HL-60/S4 treated with retinoic acid at 250 ng/mL for 4 days and 3 days (cell line): Measurements from ENCODE around the gene TSPAN14.
"Not testable (repeated sequence)": the region's sequence is repeated elsewhere in the genome, so short reads cannot be mapped to it uniquely, and the experiment has no call there.

Source experiments
- in situ Hi-C: fragments of 300-500 bp; cut with MboI; formaldehyde crosslinking; loops from 2 replicates; pipeline ENCODE4 v1.7.0; 2022; ENCODE audit warnings: low sequenced_read_pairs

TSPAN14 gene

GRCh38 chr10:80537086-80537735 lies 83.1 kb downstream of the TSPAN14 start:
- in situ Hi-C loops: no loop called here

- in situ Hi-C loops: no loop called here
Observed at GRCh38 chr10:80537736-80538480, 83.8 kb downstream of the TSPAN14 start, which contains the start of gene SH2D4B. Gene SH2D4B, plus strand, starts transcription at chr10:80537902. Its CDS starts 430 bp downstream, at chr10:80538332.

GRCh38 chr10:80538481-80539185 lies 84.5 kb downstream of the TSPAN14 start:
- in situ Hi-C loops: no loop called here

GRCh38 chr10:80539421-80540031 lies 85.4 kb downstream of the TSPAN14 start:
- in situ Hi-C loops: no loop called here

- in situ Hi-C loops: no loop called here
Observed at GRCh38 chr10:80540136-80540535, 86.0 kb downstream of the TSPAN14 start.

- in situ Hi-C loops: no loop called here
Observed at GRCh38 chr10:80540618-80540980, 86.5 kb downstream of the TSPAN14 start.

GRCh38 chr10:80540981-80541750 lies 87.1 kb downstream of the TSPAN14 start:
- in situ Hi-C loops: no loop called here

- in situ Hi-C loops: no loop called here
Observed at GRCh38 chr10:80542053-80542452, 87.9 kb downstream of the TSPAN14 start.

GRCh38 chr10:80542652-80543318 lies 88.7 kb downstream of the TSPAN14 start:
- in situ Hi-C loops: no loop called here

GRCh38 chr10:80543319-80543672 lies 89.2 kb downstream of the TSPAN14 start:
- in situ Hi-C loops: not testable (repeated sequence)

GRCh38 chr10:80544316-80544953 lies 90.3 kb downstream of the TSPAN14 start:
- in situ Hi-C loops: no loop called here

GRCh38 chr10:80545258-80545881 lies 91.3 kb downstream of the TSPAN14 start:
- in situ Hi-C loops: no loop called here

- in situ Hi-C loops: no loop called here
Observed at GRCh38 chr10:80552151-80552646, 98.1 kb downstream of the TSPAN14 start.

GRCh38 chr10:80553436-80553835 lies 99.3 kb downstream of the TSPAN14 start:
- in situ Hi-C loops: no loop called here

GRCh38 chr10:80554050-80554449 lies 99.9 kb downstream of the TSPAN14 start:
- in situ Hi-C loops: no loop called here

GRCh38 chr10:80555415-80555814 lies 101.3 kb downstream of the TSPAN14 start:
- in situ Hi-C loops: no loop called here

- in situ Hi-C loops: no loop called here
Observed at GRCh38 chr10:80561950-80562349, 107.8 kb downstream of the TSPAN14 start.

- in situ Hi-C loops: no loop called here
Observed at GRCh38 chr10:80567292-80567691, 113.2 kb downstream of the TSPAN14 start.
